SK-N-SH (cell line): Measurements from ENCODE around the gene LPCAT2. TPM values are rescaled to one million over a fixed set of nuclear protein-coding genes. Genes with fewer than 3 reads are reported as not detected.
"Not testable (repeated sequence)": the region's sequence is repeated elsewhere in the genome, so short reads cannot be mapped to it uniquely, and the experiment has no call there.

Experiments
- CTCF ChIA-PET: fragments of 300-600, 350-600 bp; formaldehyde crosslinking; extraction: SDS; loops from one replicate; lab custom pipeline; 2021; lab: Yijun Ruan, JAX
- POLR2A ChIA-PET: fragments of 350-600 bp; sonication (Branson Sonifier 250); formaldehyde crosslinking; extraction: SDS; loops from one replicate; lab custom pipeline; 2020; ENCODE audit warnings: antibody characterized with exemption, inconsistent platforms; lab: Yijun Ruan, JAX
- DNase-seq: peaks from one replicate; pipeline ENCODE4 v3.0.0; 2012
- H2AFZ ChIP-seq: fragments of 200-600 bp; sonication (generic); 2 replicates; pipeline ENCODE4 v1.8.1; 2016; ENCODE audit warnings: antibody characterized with exemption, mild to moderate bottlenecking, low read depth
- H3F3A ChIP-seq: fragments of 200-600 bp; sonication (generic); replicated peaks from 2 replicates; pipeline ENCODE3; 2016; ENCODE audit warnings: antibody characterized with exemption, mild to moderate bottlenecking; ENCODE audit not compliant: insufficient read depth
- H3K27ac ChIP-seq, 2 experiments: fragments of 200-500 bp in 1 of 2; fragments of 200-600 bp in 1 of 2; sonication (Bioruptor generic) in 1 of 2; sonication (generic), shearing (Covaris generic) in 1 of 2; 2 replicates each; pipeline versions ENCODE4 v1.5.1 to v1.6.1; 2014 to 2016; ENCODE audit warnings: low read depth in 2 of 2, inconsistent platforms in 1 of 2, low read length in 1 of 2, mild to moderate bottlenecking in 1 of 2, mixed read lengths in 1 of 2
- H3K27me3 ChIP-seq: fragments of 200-600 bp; sonication (generic), shearing (Covaris generic); 2 replicates; pipeline ENCODE4 v1.6.1; 2016; ENCODE audit warnings: mixed run types; ENCODE audit not compliant: insufficient read depth
- H3K36me3 ChIP-seq, 2 experiments: fragments of 200-500 bp in 1 of 2; fragments of 200-600 bp in 1 of 2; sonication (Bioruptor generic) in 1 of 2; sonication (generic) in 1 of 2; replicated peaks in 1 of 2; 2 replicates each; pipeline versions ENCODE3 to v1.5.1; 2014 to 2016; ENCODE audit warnings: low read length in 1 of 2, mild to moderate bottlenecking in 1 of 2; ENCODE audit not compliant: insufficient read depth in 2 of 2, control insufficient read depth in 1 of 2
- H3K4me1 ChIP-seq, 2 experiments: fragments of 200-500 bp in 1 of 2; fragments of 200-600 bp in 1 of 2; sonication (Bioruptor generic) in 1 of 2; sonication (generic), shearing (Covaris generic) in 1 of 2; 2 replicates each; pipeline versions ENCODE4 v1.5.1 to v1.6.1; 2014 to 2016; ENCODE audit warnings: low read depth in 1 of 2, low read length in 1 of 2, mixed run types in 1 of 2; ENCODE audit not compliant: insufficient read depth in 2 of 2, control insufficient read depth in 1 of 2
- H3K4me2 ChIP-seq: fragments of 200-600 bp; sonication (generic), shearing (Covaris generic); 2 replicates; pipeline ENCODE4 v1.6.1; 2017; ENCODE audit warnings: mixed run types
- H3K4me3 ChIP-seq, 2 experiments: fragments of 200-500 bp in 1 of 2; fragments of 200-600 bp in 1 of 2; sonication (Bioruptor generic) in 1 of 2; sonication (generic), shearing (Covaris generic) in 1 of 2; 2 replicates each; pipeline versions ENCODE4 v1.5.1 to v1.8.1; 2014 to 2016; ENCODE audit warnings: low read depth in 2 of 2, inconsistent platforms in 1 of 2, low read length in 1 of 2, mild to moderate bottlenecking in 1 of 2, mixed read lengths in 1 of 2, moderate library complexity in 1 of 2
- H3K79me2 ChIP-seq: fragments of 200-600 bp; sonication (generic); 2 replicates; pipeline ENCODE4 v1.8.1; 2017; ENCODE audit warnings: mild to moderate bottlenecking; ENCODE audit not compliant: insufficient read depth
- H3K9ac ChIP-seq: fragments of 200-600 bp; sonication (generic); 2 replicates; pipeline ENCODE4 v1.6.1; 2017; ENCODE audit warnings: mixed run types
- H3K9me2 ChIP-seq: fragments of 200-600 bp; sonication (generic); 2 replicates; pipeline ENCODE4 v1.6.1; 2017; ENCODE audit warnings: mixed run types
- H3K9me3 ChIP-seq: fragments of 200-600 bp; sonication (generic); 2 replicates; pipeline ENCODE4 v1.6.1; 2017; ENCODE audit warnings: mixed run types, mild to moderate bottlenecking, moderate library complexity
- H4K20me1 ChIP-seq: fragments of 200-600 bp; sonication (generic); 2 replicates; pipeline ENCODE4 v1.6.1; 2017; ENCODE audit warnings: mild to moderate bottlenecking, mixed run types; ENCODE audit not compliant: insufficient read depth
- CHD2 ChIP-seq: fragments of 150-350 bp; IDR thresholded peaks from 2 replicates; pipeline ENCODE4 v1.6.1; 2018; ENCODE audit warnings: low read length; ENCODE audit not compliant: partially characterized antibody
- EZH2phosphoT487 ChIP-seq: fragments of 200-600 bp; sonication (generic); IDR thresholded peaks from 2 replicates; pipeline ENCODE4 v1.6.1; 2017; ENCODE audit warnings: low read depth, mixed run types, mild to moderate bottlenecking, antibody characterized with exemption, moderate library complexity, borderline replicate concordance
- FOXM1 ChIP-seq: IDR thresholded peaks from 2 replicates; pipeline ENCODE4 v1.4.0; 2012; ENCODE audit warnings: low read depth, mild to moderate bottlenecking
- GABPA ChIP-seq: IDR thresholded peaks from 2 replicates; pipeline ENCODE4 v1.4.0; 2012; ENCODE audit warnings: low read depth, mild to moderate bottlenecking
- NRF1 ChIP-seq: IDR thresholded peaks from 2 replicates; pipeline ENCODE4 v1.6.1; 2012; ENCODE audit warnings: low read depth, mild to moderate bottlenecking, low read length
- PBX3 ChIP-seq: IDR thresholded peaks from 2 replicates; pipeline ENCODE4; 2012
- RAD21 ChIP-seq: IDR thresholded peaks from 2 replicates; pipeline ENCODE4 v1.6.1; 2012; ENCODE audit warnings: mild to moderate bottlenecking, low read length
- RFX5 ChIP-seq: IDR thresholded peaks from 2 replicates; pipeline ENCODE4 v1.6.1; 2012; ENCODE audit warnings: mild to moderate bottlenecking, improper control_type of control experiment, low read length
- RXRA ChIP-seq: IDR thresholded peaks from 2 replicates; pipeline ENCODE4 v1.4.0; 2012; ENCODE audit warnings: low read depth, mild to moderate bottlenecking, borderline replicate concordance
- TAF1 ChIP-seq: IDR thresholded peaks from 2 replicates; pipeline ENCODE4 v1.6.1; 2012; ENCODE audit warnings: low read depth, mild to moderate bottlenecking, low read length, moderate library complexity, borderline replicate concordance
- USF1 ChIP-seq: IDR thresholded peaks from 2 replicates; pipeline ENCODE4 v1.4.0; 2012; ENCODE audit warnings: low read depth, borderline replicate concordance
- WGBS: methylation state at CpG from one replicate; pipeline ENCODE4 v1.1.6; 2017; ENCODE audit warnings: low lambda C conversion rate; 5-methylcytosine and 5-hydroxymethylcytosine counted together
- polyA plus RNA-seq, 3 experiments: library from polyadenylated mRNA; depleted of rRNA; stranded (reverse); fragments of >200 nt; gene quantifications; 2 replicates each; pipeline ENCODE4 v1.2.3, GENCODE V29; 2012
- TF ChIP-seq, protein P1 (sequence below): fragments of 200-600 bp; sonication (generic); IDR thresholded peaks from 2 replicates; pipeline ENCODE4 v1.6.1; 2017; ENCODE audit warnings: antibody characterized with exemption, mild to moderate bottlenecking, moderate library complexity
- TF ChIP-seq, protein P2 (sequence below): fragments of 150-350 bp; IDR thresholded peaks from 2 replicates; pipeline ENCODE4 v1.6.1; 2017; ENCODE audit warnings: antibody characterized with exemption, low read length, low read depth, borderline replicate concordance
- TF ChIP-seq, protein P3 (sequence below): IDR thresholded peaks from 2 replicates; pipeline ENCODE4 v1.6.1; 2012; ENCODE audit warnings: mild to moderate bottlenecking, low read depth, low read length, moderate library complexity

LPCAT2 gene
- polyA plus RNA-seq, 1 of the 3 experiments (the other 2 are of a cell fraction): 9.1 TPM

DNA sequence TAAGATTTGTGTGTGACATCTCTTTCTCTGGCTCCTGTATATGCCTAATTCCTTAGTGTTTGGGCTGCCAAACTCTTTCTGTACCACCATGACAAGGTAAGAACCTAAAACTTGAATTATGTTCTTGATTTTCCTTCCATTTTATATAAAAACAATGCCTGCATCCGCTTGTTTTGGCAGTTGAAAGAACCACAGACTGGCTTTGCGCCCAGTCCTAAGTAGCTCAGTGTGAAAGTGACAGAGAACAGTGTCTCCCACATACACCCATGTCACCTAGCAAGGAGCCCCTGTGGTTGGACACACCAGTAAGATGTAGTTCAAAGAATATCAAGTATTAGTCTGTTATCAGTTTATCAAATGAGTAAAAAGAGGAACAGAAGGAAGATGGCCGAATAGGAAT, 106.2 kb downstream of the LPCAT2 start:
- ChIA-PET POLR2A (no interaction called here), CTCF (no interaction called here)
- Histone ChIP-seq H3K36me3 (no peaks in the 10 kb centered on the region), H3K4me1 (no peaks in the 10 kb centered on the region; a peak in 2 of 4 replicates), H3K27ac (no peak overlapping the region; a peak in 1 of 4 replicates), H3F3A (no peaks in the 10 kb centered on the region), H3K27me3 (no peaks in the 10 kb centered on the region), H3K9ac (no peak overlapping the region), H4K20me1 (no peaks in the 10 kb centered on the region), H3K4me2 (no peak overlapping the region), H3K79me2 (no peaks in the 10 kb centered on the region), H2AFZ (no peak overlapping the region), H3K9me3 (no peaks in the 10 kb centered on the region), H3K4me3 (no peak overlapping the region), H3K9me2 (0 out of 2 replicates have a peak, but pooled peaks cover 2% of the 10 kb centered on the region)
- TF ChIP-seq RFX5: no peak
- TF ChIP-seq FOXM1: no peak
- no peak for TF ChIP-seq GABPA
- no peak for TF ChIP-seq PBX3
- no peak for TF ChIP-seq CHD2
- no peak for TF ChIP-seq EZH2phosphoT487
- no peak for TF ChIP-seq RAD21
- TF ChIP-seq, protein P1, sequence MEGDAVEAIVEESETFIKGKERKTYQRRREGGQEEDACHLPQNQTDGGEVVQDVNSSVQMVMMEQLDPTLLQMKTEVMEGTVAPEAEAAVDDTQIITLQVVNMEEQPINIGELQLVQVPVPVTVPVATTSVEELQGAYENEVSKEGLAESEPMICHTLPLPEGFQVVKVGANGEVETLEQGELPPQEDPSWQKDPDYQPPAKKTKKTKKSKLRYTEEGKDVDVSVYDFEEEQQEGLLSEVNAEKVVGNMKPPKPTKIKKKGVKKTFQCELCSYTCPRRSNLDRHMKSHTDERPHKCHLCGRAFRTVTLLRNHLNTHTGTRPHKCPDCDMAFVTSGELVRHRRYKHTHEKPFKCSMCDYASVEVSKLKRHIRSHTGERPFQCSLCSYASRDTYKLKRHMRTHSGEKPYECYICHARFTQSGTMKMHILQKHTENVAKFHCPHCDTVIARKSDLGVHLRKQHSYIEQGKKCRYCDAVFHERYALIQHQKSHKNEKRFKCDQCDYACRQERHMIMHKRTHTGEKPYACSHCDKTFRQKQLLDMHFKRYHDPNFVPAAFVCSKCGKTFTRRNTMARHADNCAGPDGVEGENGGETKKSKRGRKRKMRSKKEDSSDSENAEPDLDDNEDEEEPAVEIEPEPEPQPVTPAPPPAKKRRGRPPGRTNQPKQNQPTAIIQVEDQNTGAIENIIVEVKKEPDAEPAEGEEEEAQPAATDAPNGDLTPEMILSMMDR: no peak
- TF ChIP-seq NRF1: no peak
- 23% methylated on average over 3 of the region's 3 CpGs for WGBS
- no peak for DNase-seq

DNA sequence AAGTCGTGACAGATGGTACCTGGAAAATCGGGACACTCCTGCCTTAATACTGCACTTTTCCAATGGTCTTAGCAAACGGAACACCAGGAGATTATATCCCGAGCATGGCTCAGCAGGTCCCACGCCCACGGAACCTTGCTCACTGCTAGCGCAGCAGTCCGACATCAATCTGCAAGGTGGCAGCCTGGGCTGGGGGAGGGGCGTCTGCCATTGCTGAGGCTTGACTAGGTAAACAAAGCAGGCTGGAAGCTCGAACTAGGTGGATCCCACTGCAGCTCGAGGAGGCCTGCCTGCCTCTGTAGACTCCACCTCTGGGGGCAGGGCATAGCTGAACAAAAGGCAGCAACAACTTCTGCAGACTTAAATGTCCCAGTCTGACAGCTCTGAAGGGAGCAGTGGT, 106.8 kb downstream of the LPCAT2 start:
- POLR2A ChIA-PET: not testable (repeated sequence)

DNA sequence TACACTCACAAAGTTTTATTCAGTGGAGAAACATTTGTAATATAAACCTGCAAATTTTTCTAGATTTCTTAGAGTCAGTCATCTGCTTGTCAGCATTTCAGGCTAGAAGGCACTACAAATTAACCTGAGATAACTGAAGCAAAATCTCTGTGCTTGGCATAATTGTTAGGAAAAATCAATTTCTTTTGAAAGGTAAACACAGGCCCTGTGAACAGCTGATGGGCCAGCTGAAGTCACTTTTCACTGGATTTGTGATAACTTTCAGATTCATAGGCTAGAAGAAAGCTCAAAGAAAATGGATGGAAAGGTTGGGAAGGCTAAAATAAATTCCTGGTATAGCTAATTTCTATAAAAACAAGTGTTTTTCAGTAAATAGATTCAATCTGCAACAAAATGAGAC, 112.9 kb downstream of the LPCAT2 start:
- Histone ChIP-seq H3K27me3 (no peaks in the 10 kb centered on the region), H4K20me1 (no peaks in the 10 kb centered on the region), H3K9me3 (no peaks in the 10 kb centered on the region), H3K4me1 (peaks cover 0 to 2% of the 10 kb centered on the region in 2 experiments; a peak in 2 of 4 replicates), H3F3A (no peaks in the 10 kb centered on the region), H3K9ac (no peak overlapping the region), H3K36me3 (no peaks in the 10 kb centered on the region), H3K9me2 (no peaks in the 10 kb centered on the region; the same call in 1 of the 2 replicates), H2AFZ (no peak overlapping the region), H3K27ac (no peak overlapping the region; a peak in 1 of 4 replicates), H3K4me3 (no peak overlapping the region), H3K4me2 (no peak overlapping the region), H3K79me2 (no peaks in the 10 kb centered on the region)
- CTCF ChIA-PET: interaction anchor here (2.0 to 2.7 kb wide), 2 partner anchors 82 to 157 kb away, joined by 7 to 17 read pairs; no protein-coding TSS in a partner anchor
- POLR2A ChIA-PET: no interaction called here
- no peak for DNase-seq
- TF ChIP-seq, protein P2, sequence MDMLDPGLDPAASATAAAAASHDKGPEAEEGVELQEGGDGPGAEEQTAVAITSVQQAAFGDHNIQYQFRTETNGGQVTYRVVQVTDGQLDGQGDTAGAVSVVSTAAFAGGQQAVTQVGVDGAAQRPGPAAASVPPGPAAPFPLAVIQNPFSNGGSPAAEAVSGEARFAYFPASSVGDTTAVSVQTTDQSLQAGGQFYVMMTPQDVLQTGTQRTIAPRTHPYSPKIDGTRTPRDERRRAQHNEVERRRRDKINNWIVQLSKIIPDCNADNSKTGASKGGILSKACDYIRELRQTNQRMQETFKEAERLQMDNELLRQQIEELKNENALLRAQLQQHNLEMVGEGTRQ: no peak
- TF ChIP-seq USF1 (no peak), TAF1 (no peak), RXRA (no peak), EZH2phosphoT487 (no peak), FOXM1 (no peak)
- TF ChIP-seq, protein P3, sequence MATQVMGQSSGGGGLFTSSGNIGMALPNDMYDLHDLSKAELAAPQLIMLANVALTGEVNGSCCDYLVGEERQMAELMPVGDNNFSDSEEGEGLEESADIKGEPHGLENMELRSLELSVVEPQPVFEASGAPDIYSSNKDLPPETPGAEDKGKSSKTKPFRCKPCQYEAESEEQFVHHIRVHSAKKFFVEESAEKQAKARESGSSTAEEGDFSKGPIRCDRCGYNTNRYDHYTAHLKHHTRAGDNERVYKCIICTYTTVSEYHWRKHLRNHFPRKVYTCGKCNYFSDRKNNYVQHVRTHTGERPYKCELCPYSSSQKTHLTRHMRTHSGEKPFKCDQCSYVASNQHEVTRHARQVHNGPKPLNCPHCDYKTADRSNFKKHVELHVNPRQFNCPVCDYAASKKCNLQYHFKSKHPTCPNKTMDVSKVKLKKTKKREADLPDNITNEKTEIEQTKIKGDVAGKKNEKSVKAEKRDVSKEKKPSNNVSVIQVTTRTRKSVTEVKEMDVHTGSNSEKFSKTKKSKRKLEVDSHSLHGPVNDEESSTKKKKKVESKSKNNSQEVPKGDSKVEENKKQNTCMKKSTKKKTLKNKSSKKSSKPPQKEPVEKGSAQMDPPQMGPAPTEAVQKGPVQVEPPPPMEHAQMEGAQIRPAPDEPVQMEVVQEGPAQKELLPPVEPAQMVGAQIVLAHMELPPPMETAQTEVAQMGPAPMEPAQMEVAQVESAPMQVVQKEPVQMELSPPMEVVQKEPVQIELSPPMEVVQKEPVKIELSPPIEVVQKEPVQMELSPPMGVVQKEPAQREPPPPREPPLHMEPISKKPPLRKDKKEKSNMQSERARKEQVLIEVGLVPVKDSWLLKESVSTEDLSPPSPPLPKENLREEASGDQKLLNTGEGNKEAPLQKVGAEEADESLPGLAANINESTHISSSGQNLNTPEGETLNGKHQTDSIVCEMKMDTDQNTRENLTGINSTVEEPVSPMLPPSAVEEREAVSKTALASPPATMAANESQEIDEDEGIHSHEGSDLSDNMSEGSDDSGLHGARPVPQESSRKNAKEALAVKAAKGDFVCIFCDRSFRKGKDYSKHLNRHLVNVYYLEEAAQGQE: no peak

More for the DNA sequence above, 106.8 kb downstream of the LPCAT2 start:
- H3K9me3 ChIP-seq, H3K9ac ChIP-seq, H3K9me2 ChIP-seq, H3K4me1 ChIP-seq, H3K79me2 ChIP-seq, H3K4me3 ChIP-seq, CTCF ChIA-PET, H3K36me3 ChIP-seq, DNase-seq, H2AFZ ChIP-seq, H3K27me3 ChIP-seq, H3K27ac ChIP-seq, H3F3A ChIP-seq, H3K4me2 ChIP-seq, H4K20me1 ChIP-seq: not testable (repeated sequence)
- 20% methylated on average over 1 of the region's 11 CpGs for WGBS
